ENCODE data around the gene EDIL3. TPM values are rescaled to one million over a fixed set of nuclear protein-coding genes. Genes with fewer than 3 reads are reported as not detected.

The EDIL3 gene
- total RNA-seq, 2 donors from 2014 or later = 4.6 to 5.5 TPM

DNA sequence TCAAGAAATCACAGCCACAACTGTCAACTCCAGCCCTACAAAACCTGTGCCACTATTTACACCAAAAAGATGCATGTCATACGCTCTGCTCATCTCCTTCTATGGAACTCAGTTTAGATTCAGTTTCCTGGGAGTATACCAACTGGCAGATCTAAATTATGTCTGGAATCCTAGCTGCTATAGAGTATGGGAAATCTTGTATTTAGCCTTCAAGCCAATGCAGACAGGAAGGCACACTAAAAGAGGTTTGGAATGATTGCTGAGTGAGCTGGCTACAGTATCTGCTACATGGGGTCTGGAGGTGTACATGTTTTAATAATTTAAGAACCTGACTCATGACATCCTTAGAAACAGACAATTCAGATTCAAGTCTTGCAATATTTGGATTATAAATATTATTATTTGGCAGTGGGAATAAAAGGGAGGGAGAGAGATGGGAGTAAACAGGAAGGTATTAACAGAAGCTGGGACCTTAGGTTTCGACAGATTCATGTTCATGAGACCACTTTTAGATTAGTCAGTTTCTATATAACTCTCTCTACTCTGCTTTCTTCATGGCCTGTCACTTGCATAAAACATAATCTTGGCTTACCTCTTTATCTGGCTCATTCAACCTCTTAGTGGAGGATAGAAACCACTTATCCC, 485.2 kb downstream of the EDIL3 start:
- WGBS = 83% methylated on average over 2 of the region's 2 CpGs
- no peak for DNase-seq (ENCODE audit: low spot score)
- H3K4me1 ChIP-seq (replicated peaks) = no peaks in the 10 kb centered on the region
- no peaks in the 10 kb centered on the region for H3K36me3 ChIP-seq
- H3K9me3 ChIP-seq = no peaks in the 10 kb centered on the region
- H3K27ac ChIP-seq = no peak overlapping the region
- no peak overlapping the region for H3K4me3 ChIP-seq
- H3K27me3 ChIP-seq (replicated peaks; ENCODE audit: insufficient read depth) = no peaks in the 10 kb centered on the region
- intact Hi-C loops (cut with DNase I) = no loop called here
- TF ChIP-seq POLR2AphosphoS5 (IDR thresholded peaks at IDR 0.05) = no peak
- TF ChIP-seq, protein P1, sequence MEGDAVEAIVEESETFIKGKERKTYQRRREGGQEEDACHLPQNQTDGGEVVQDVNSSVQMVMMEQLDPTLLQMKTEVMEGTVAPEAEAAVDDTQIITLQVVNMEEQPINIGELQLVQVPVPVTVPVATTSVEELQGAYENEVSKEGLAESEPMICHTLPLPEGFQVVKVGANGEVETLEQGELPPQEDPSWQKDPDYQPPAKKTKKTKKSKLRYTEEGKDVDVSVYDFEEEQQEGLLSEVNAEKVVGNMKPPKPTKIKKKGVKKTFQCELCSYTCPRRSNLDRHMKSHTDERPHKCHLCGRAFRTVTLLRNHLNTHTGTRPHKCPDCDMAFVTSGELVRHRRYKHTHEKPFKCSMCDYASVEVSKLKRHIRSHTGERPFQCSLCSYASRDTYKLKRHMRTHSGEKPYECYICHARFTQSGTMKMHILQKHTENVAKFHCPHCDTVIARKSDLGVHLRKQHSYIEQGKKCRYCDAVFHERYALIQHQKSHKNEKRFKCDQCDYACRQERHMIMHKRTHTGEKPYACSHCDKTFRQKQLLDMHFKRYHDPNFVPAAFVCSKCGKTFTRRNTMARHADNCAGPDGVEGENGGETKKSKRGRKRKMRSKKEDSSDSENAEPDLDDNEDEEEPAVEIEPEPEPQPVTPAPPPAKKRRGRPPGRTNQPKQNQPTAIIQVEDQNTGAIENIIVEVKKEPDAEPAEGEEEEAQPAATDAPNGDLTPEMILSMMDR (IDR thresholded peaks at IDR 0.05) = no peak
- no peak for TF ChIP-seq POLR2A (IDR thresholded peaks at IDR 0.05)

GRCh38 chr5:83895860-83896259, 488.8 kb downstream of the EDIL3 start:
- DNase-seq (ENCODE audit: low spot score) = no peak
- intact Hi-C loops (cut with DNase I) = no loop called here
- WGBS = 94% methylated on average over 2 of the region's 2 CpGs
- Histone ChIP-seq H3K27me3 (replicated peaks; ENCODE audit: insufficient read depth) (no peaks in the 10 kb centered on the region), H3K4me3 (no peak overlapping the region), H3K9me3 (no peaks in the 10 kb centered on the region), H3K36me3 (no peaks in the 10 kb centered on the region), H3K27ac (no peak overlapping the region), H3K4me1 (replicated peaks) (no peaks in the 10 kb centered on the region)
- TF ChIP-seq, protein P1 (IDR thresholded peaks at IDR 0.05) = no peak
- TF ChIP-seq POLR2A (IDR thresholded peaks at IDR 0.05) = no peak
- TF ChIP-seq POLR2AphosphoS5 (IDR thresholded peaks at IDR 0.05) = no peak

DNA sequence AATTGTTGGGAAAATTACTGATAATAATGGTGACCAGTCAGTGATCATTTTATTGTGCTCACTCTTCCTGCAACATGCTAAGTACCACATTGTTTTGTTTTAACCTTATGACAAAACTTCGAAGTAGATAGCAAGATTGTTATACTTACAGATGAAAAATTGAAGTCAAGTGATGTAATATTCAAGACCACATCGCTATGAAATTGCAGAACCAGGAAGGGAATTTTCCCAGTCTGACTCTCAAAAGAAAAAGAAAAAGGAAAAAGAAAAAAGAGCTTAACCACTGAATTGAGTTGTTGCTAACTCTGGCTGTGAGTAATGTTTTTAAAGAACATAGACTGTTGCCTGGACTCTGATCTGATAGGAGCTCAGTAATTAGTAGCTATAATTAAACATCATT, 493.4 kb downstream of the EDIL3 start:
- TF ChIP-seq, protein P1 (IDR thresholded peaks at IDR 0.05) = no peak
- no peak for TF ChIP-seq POLR2AphosphoS5 (IDR thresholded peaks at IDR 0.05)
- TF ChIP-seq POLR2A (IDR thresholded peaks at IDR 0.05) = no peak
- Histone ChIP-seq H3K36me3 (no peaks in the 10 kb centered on the region), H3K4me3 (no peak overlapping the region), H3K4me1 (replicated peaks) (no peaks in the 10 kb centered on the region), H3K9me3 (no peaks in the 10 kb centered on the region), H3K27ac (no peak overlapping the region), H3K27me3 (replicated peaks; ENCODE audit: insufficient read depth) (no peaks in the 10 kb centered on the region)
- intact Hi-C loops (cut with DNase I) = no loop called here
- DNase-seq (ENCODE audit: low spot score) = no peak
- WGBS = 80% methylated on average over 2 of the region's 2 CpGs

Small RNA genes within 50 kb of the gene (small RNA-seq; reads per million reads assigned to genes)
- gene RNU6-448P = 0 reads per million in 2 donors

Measured in prostate gland (tissue), 2 donors.